GM19043 (cell line): ENCODE results near the gene ASPHD1.
"Not testable (repeated sequence)": the region's sequence is repeated elsewhere in the genome, so short reads cannot be mapped to it uniquely, and the experiment has no call there.

Source experiments
- ATAC-seq: cut with Tn5 transposase; IDR thresholded peaks from one replicate; pipeline ENCODE4 v1.9.1; 2021; ENCODE audit warnings: low read depth; ENCODE audit not compliant: unreplicated experiment

Gene ASPHD1, protein sequence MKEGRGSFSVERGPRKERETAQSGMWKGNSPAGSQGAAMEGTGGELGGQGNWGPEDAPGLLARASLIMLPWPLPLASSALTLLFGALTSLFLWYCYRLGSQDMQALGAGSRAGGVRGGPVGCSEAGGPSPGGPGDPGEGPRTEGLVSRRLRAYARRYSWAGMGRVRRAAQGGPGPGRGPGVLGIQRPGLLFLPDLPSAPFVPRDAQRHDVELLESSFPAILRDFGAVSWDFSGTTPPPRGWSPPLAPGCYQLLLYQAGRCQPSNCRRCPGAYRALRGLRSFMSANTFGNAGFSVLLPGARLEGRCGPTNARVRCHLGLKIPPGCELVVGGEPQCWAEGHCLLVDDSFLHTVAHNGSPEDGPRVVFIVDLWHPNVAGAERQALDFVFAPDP

GRCh38 chr16:29900102-29900887 lies at the start of gene ASPHD1:
Gene ASPHD1, plus strand, starts transcription at chr16:29900488. Its CDS starts 484 bp downstream, at chr16:29900972.
- ATAC-seq = no peak

- no peak for ATAC-seq
Observed at GRCh38 chr16:29850998-29851397, 49.3 kb upstream of the ASPHD1 start.

GRCh38 chr16:29852654-29853053 lies 47.6 kb upstream of the ASPHD1 start:
- no peak for ATAC-seq

- ATAC-seq = no peak
Observed at GRCh38 chr16:29854520-29855100, 45.7 kb upstream of the ASPHD1 start.

- ATAC-seq = no peak
Observed at GRCh38 chr16:29857133-29857760, 43.0 kb upstream of the ASPHD1 start.

GRCh38 chr16:29858149-29858849 lies 42.0 kb upstream of the ASPHD1 start:
- ATAC-seq = no peak

DNA sequence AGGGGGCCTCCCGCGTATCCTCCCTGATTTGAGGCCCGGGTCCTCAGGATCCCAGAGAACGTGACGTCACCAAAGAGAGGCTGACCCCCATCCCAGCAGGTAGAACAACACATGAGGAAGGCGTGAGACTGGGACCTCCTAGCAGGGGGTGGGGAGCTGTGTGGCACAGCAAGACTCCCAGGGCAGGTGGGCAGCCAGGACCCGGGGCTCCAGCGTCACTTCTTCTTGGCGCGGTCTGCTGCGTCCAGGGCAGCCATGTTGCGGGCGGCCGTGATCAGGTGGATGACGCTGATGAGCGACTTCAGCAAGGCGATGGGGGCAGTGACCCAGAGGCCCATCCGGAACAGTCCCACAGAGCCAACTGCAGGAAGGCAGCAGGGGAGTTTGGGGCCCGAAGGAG lies 41.3 kb upstream of the ASPHD1 start:
- no peak for ATAC-seq

GRCh38 chr16:29860218-29860617 lies 40.1 kb upstream of the ASPHD1 start:
- no peak for ATAC-seq

DNA sequence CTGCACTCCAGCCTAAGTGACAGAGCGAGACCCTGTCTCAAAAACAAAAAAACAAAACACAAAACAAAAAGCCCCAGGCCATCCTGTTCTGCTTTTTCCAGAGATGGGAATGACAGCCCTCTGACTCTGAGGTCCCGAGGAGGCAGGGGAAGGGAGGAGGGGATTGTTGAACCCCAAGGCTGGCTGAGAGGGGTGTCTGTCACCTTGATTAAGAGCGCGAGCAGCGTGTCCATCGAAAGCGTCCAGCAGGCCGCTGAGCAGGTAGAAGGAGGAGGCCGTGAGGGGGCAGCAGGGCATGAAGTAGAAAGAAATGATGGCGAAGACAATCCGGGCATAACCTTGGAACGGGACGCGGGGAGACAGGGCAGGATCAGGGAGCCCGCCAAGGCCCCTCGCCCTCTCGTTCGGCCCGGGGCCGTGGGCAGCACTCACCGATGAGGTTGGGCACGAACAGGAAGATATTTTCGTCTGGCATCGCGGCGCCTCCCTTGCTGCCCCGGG lies 37.9 kb upstream of the ASPHD1 start:
- no peak for ATAC-seq

DNA sequence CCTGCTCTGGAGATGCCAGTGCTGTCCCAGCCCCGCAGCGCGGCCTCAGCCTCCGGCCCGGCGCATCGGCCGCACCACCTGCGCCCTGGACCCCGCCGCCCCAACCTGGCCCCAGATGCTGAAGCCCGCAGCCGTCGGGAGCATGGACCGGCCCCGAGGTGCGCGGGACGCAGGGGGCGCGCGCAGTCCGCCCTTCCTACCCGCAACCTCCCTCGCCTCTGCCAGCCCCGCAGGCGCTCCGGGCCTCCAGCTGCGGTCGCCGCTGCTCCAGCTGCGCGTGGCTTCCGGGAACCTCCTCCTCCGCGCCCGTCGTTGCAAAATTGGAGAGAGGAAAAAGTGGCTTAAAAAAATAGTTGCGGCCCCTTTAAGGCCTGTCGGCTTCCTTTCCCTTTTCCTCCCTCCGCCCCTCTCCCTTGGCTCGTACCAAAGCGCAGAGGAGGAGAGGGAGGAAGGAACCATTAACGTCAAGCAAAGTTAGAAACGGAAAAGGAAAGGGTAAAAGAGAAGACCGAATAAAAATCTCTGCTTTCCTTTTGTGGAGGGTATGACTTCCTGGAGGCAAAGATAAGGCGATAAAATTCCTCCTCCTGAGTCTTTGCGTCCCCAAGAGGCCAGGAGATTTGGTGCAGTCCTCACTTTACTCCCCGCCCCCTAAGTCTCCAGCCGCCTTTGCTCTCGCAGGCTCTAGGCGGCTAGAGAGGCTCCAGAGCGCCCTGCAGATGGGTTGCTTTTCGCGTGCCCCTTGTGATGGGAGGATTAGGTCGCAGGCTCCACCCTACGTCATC lies 37.2 kb upstream of the ASPHD1 start, which contains the start of gene CDIPT:
Gene CDIPT (minus strand): TSS at position 343 of the 785 bp plus-strand sequence. CDS start 369 bp downstream, outside the sequence.
- ATAC-seq = peak; percentile 94

DNA sequence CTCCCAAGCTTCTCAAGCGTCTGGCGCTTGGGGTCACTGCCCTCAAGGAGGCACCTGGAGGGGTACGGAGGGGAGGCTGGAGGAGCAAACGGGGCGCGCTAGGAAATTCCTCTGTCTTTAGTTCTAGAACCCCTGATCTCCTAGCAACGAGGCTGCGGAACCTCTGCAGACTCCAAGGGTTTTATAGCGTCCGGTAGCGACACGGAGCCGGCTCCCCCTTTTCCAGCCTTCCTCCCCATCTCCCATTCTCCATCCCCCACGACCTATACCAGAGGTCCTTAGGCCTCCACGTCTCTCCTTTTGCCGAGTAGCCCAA lies 36.7 kb upstream of the ASPHD1 start:
- no peak for ATAC-seq

- ATAC-seq = no peak
Observed at GRCh38 chr16:29864205-29864604, 36.1 kb upstream of the ASPHD1 start.

DNA sequence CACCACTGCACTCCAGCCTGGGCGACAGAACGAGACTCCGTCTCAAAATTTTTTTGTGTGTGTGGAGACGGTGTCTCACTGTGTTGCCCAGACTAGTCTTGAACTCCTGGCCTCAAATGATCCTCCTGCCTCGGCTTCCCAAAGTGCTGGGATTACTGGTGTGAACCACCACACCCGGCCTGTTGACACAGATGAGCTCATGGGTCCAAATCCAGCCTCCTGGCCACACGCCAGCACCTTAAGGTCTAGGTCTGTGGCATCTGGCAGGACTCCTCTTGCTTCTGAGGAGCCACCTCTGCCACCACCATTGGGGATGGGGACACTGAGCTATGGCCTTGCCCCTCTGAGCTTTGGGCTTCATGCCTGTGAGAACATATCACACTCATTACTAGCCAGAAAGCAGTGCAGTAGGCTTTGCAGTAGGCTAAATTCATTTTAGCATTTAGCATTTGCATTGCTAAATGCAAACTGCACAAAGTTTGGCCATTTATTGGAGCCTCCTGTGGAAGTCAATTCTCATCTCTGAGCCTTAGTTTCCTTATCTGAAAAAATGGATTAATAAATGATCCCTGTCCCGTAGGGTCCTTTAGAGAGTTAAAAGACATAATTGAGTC lies 31.8 kb upstream of the ASPHD1 start:
- ATAC-seq = no peak

DNA sequence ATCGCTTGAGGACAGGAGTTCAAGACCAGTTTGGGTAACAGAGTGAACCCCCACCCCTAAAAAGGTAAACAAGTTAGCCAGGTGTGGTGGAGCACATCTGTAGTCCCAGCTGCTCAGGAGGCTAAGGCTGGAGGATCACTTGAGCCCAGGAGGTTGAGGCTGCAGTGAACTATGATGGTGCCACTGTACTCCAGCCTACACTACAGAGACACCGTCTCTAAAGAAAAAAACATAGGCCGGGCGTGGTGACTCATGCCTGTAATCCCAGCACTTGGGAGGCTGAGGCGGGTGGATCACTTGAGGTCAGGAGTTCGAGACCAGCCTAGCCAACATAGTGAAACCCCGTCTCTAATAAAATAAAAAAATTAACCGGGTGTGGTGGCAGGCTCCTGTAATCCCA lies 31.2 kb upstream of the ASPHD1 start:
- not testable (repeated sequence) for ATAC-seq

DNA sequence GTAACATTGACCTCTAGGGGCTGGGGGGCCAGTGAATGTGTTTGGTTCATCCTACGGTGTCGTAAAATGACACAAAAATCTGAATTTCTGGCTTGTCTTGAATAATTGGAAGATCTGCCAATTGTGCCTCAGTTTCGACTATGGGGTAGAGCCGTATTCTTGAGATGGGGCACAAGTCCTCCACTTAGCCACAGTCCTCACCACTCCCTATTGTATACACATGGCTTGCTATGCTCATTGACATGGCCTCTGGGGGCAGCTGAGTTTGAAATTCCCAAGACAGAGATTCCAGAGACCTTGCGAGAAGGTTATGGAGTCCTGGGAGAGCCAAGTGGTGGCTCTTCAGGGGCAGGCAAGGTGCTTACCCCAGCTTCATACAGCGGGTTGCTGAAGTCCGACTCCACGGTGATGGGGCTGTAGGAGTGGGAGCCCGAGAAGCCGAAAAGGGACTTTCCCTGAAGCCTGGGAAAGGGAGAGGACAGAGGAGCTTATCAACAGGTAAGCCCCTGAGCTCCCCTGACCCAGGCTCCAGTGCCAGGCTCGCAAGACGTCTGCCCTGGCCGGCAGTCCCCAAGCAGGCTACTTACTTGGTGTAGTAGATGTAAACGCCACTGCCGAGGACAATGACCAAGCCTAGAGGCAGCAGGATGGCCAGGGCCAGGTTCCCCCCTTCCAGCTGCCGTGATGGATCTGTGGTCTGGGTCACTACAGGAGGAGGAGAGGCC lies 28.3 kb upstream of the ASPHD1 start:
- no peak for ATAC-seq

DNA sequence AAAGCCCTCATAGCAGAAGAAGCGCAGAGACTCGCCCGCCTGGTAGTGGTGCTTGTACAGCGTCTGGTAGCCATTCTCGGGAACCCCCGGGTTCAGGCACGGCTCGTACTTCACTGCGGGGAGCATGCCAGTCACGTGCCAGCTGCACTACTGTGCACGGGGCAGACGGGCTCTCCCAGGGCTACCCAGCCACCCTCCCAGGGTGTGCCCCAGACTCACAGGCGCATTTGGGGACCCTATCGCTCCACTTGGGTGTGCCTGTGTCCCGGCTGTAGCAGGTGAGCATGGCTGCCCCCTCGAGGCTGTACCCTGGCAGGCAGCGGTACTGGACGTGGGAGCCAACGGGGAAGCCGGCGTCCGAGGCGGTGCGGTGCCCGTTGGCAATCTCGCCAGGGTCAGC lies 27.0 kb upstream of the ASPHD1 start:
- no peak for ATAC-seq

- ATAC-seq = no peak
Observed at GRCh38 chr16:29875206-29875605, 25.1 kb upstream of the ASPHD1 start.

- no peak for ATAC-seq
Observed at GRCh38 chr16:29876217-29876593, 24.1 kb upstream of the ASPHD1 start.
